Inferior parietal cortex (tissue), 1 donor: ENCODE results near the gene GNAT3.

Source experiments
- DNase-seq: peaks from one replicate; pipeline ENCODE4 v3.0.0-alpha.2; 2016; ENCODE audit errors: extremely low spot score

Gene GNAT3

DNA sequence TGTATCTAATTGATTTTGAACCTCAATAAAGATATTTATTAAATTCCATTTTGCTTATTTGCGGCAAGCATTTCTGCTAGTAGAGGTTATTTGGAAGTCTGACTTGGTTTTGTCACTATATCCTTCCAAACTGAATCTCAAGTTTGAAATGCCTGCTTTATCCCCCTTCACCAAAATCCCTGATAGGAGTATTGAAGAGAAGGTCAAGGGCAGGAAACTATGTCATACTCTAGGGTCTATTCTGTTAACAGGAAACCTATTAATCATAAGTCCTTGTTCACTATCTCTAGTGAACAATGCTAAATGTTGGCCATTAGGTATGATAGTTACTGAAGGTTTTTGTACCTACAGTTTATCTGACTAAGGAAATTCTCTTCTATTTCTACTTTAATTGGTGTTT lies 11.5 kb downstream of the GNAT3 start:
- DNase-seq: no peak

DNA sequence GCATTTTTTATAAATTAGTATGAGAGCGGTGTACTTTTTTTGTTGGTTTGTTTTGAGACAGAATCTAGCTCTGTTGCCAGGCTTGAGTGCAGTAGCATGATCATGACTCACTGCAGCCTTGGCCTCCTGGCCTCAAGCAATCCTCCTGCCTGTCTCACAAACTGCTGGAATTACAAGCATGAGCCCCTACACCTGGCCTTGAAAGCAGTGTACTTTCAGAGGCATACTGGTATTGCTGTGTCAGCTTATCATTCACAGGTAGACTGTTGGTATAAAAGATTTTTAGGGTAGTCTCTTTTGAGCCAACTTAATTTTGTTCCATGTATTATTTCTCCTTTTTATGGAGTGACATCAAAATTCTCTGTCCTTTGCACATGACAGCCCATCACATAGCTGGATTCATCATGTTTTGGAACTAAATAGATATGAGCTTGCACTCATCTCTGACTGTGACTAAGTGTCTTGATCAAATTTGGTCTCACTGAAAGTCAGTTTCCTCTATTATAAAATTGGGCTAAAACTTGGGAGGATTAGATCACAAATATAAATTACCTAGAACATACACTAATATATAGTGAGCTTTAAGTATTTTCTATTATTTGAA lies 12.4 kb downstream of the GNAT3 start:
- no peak for DNase-seq

DNA sequence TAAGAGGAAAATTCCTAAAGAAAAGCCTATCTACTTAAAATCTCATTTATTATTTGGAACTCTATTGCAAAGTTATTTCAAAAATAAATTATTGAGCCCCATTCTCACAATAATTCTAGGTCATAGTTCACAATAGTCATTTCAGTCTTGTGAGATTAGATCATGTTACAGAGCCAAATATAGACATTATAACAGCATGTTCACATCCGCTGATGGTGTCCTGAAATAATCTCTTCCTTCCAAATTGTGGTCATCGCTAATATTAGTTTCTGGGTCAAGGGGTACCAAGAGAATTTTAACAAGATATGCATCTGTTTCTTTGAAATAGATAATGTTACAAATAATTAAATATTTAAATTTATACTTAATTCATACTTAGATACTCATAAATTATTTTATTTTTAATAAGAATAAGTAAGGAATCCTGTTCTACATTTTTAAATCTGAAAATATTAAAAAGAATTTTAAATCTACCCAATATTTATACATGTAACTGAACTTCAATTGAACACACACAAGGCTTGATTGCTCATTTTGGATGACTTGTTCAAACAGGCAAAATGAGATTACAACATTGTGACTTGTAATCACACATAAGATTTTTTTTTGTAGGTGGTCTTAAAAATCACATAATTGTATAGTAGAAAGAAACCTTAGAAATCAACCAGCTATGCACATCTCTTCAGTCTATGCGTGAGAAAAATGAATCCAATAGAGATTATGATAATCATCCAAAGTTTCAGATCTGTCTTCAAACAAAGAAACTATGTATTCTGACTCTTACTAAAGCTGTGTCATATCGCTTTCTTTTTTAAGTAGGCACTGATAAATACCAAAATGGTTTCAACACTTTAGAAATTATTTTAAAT lies 13.1 kb downstream of the GNAT3 start:
- DNase-seq: no peak

DNA sequence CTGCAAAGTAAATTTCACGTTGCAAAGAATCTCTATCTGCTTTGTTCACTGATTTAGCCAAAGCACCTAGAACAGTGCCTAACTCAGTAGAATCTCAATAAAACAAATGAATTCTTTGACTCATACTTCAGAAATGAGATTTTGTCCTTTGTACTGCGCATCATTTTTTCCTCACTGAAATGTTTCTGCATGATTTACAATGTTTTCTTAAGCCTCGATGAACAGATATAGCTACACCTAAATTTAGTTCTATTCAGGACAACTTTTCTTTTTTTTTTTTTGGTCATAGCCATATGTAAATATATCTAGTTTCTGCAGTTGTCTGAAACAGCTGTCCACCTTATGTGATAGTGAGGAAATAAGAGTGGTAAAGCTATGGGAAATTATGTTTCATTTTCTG lies 15.3 kb downstream of the GNAT3 start:
- DNase-seq: no peak

DNA sequence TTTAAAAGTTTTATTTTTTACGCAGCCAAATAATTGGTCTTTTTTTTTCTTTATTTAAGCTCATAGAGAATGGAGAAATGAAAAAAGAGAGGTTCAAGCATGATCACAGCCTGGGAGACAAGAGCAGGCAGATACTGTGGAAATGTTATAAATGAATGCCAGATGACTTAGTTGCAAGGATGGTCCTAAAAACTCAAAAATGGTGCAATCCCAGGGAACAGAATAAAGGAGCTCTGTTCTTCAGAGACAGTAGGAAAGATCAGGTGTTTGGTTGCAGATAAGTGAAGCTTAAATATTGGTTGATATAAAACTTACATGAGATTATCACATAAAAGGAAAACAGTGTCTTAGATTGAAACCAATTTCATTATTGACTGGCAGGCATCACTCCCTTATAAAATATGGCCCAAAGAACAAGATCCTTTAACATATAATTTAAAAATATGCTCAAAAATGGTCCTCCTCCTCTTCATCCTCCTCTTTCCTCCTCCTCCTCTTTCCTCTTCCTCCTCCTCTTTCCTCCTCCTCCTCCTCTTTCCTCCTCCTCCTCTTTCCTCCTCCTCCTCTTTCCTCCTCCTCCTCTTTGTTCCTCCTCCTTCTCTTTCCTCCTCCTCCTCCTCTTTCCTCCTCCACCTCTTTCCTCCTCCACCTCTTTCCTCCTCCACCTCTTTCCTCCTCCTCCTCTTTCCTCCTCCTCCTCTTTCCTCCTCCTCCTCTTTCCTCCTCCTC lies 18.6 kb downstream of the GNAT3 start:
- no peak for DNase-seq

DNA sequence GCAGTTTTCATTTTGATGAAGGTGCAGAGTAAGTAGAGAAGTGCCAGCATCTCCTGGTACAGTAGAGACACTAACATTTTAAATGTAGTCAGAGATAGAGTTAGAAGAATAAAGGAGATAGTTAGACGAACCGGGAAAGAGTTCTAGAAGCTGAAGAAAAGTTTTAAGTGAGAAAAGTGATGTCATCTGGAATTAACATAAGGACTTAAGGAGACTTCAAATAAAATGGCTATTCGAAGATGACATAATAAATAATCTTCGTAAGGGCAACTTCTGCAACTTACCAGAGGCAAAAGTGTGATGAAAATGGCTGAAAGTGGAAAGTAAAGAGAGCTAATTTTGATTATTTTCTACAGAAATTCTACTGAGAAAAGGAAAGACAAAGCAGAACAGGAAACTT lies 20.4 kb downstream of the GNAT3 start:
- DNase-seq: no peak

DNA sequence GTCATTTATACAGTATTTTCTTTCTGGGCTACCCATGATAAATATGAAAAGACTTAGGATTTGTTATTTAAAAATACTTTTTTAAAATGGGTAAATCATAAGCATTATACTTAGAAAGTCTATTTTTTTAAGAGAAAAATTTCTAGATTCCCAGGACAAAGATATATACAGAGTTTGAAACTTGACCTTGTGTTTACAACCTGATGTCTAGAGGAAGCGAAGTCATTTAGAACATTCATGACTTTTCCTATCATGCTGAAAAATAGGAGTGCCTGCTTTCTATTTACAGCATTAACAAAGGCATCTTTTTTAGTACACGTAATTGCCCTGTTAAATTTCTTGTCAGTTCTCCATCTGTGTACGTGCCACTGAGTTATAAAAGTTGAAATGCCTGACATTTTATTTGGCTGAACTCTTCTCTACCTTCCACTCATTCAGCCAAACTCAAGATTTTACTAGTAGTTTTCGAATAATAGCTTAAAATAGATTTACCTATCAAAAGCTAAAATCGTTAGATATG lies 23.0 kb downstream of the GNAT3 start:
- DNase-seq: no peak

DNA sequence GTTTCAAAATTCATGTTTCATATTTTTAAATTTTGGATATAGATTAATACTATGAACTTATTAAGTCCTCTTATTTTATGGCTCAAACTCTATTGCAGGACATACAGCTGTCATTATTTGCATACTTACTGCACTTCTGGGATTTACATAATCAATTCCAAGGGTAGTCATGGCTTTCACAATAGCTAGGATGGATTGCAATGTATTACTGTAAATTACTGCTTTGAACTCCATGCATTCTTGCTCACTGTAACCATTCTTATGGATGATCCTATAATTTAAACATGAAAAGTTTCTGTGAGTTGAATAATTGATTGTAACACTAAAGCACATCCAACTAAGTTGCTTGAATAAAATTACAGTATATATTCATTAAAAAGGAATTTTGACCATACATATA lies 23.5 kb downstream of the GNAT3 start:
- DNase-seq: no peak

DNA sequence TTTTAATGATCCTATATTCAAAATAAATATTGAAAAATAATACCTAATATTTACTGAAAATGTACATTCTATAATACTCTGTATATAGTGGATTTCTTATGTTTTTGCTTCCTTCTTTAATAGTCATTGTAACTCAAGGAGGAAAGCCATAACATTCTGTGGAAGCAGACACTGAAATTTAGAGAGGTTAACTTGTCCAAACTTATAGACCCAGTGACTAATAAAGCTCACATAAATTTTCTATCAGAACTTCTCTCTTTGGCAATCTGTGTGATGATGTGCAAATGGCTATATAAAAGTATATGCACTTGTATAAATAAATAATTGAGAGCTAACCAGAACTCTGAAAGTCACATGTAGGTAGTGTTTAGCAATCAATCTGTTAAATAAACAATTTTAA lies 26.1 kb downstream of the GNAT3 start:
- no peak for DNase-seq

DNA sequence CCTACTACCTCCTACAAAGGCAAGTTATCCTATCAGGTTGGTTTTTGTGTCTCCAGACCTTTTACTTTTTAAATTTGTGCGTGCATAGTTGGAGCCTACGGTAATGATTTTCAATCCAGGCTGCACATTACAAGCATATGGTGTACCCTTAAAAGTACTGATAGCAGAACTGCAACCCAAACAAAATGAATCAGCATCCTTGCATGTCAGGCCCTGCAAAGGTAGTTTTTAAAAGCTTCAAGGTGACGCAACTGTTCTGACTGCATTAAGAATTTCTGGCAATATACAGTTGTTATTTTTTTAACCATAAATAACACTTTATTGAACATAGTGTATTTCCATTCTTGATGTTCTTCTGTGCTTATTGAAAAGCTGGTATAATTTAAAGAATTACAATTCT lies 28.9 kb downstream of the GNAT3 start:
- no peak for DNase-seq

DNA sequence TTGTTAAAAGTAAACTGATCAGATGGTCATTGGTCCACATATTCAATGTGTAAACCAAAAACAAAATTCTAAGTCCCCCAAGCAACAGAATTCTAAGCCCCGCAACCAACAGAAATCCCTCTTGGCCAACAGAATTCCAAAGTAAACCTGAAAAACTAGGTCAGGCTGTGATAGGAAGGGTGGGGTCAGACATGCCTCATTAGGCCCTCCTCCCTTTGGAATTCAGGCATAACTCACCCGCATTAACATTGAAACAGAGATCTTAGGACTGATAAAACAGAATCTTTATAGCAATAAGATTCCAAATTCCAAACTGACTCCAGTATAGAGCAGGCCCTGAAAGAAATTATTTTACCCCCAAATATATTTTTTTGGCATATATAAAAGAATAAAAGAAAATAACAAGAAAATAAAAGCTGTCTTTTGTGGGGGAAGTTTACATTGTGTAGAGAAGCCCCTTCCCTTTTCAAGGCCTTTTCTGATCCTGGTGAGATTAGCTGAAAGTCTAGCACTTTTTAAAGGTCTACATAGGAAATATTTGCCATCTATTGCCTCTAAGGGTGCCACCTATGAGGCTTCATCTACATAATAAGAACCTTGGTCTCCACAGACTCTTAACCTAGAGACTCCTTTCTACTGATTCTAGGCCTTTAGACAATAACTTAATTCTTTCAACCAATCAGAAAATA lies 30.5 kb downstream of the GNAT3 start:
- DNase-seq: no peak

DNA sequence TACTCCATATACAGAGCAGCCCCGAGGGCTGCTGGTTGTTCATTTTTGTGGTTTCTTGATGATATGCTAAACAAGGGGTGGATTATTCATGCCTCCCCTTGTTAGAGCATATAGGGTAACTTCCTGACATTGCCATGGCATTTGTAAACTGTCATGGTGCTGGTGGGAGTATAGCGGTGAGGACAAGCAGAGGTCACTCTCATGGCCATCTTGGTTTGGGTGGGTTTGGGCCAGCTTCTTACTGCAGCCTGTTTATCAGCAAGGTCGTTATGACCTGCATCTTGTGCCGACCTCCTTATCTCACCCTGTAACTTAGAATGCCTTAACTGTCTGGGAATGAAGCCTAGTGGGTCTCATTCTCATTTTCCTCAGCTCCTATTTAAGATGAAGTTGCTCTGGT lies 31.3 kb downstream of the GNAT3 start:
- DNase-seq: no peak

DNA sequence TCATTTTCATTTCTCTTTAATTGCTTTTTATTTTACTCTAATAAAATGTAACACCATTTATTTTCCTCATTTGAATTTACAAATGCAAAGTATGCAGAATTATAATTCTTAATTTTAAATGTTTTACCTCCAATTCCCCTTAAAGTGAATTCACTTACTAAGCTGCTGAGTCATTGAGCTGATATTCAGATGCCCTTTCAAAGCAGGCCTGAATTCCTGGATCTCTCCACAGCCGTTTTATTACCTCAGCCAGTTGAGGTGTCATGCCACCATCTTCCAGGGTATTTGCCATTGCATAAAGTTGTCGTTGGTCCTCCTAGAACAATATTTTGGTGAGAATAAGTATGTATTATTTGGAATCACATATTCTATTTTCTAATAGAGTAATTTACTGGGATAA lies 33.2 kb downstream of the GNAT3 start:
- no peak for DNase-seq

DNA sequence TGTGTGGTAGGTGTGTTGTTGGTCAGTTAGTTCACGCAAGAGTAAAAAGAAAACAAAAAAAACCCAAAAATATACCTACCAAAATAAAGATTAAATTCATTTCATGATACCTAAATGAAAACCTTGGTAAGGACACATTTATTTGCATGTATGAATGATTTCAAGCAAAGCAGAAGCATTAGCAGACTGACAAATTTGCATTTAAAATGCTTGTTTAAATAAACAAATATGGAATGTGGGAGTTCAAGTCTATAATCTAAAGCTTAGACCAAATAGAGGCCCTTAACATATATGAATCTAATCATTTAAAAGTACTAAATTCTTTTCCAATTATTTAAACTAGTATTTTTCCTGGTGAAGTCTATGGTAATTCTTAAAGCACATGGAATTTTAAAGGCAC lies 35.8 kb downstream of the GNAT3 start:
- no peak for DNase-seq

DNA sequence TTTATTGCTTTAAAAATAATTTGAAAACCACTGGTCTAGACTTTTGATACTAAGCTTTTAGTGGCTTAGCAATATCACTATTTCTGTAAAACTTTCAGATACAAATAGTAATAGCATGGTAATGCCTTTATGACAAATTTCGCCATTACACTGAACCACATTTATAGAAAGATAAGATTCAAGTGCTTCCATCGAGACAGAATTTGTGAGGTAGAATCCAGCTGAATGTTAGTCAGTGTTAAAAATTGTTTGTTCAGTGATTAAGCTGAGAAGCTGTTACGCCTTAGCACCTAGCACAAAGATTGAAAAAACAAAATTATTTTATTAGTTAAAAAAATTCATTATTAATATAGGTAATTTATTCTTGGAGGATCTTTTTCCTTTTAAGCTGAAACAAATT lies 36.5 kb downstream of the GNAT3 start:
- DNase-seq: no peak

DNA sequence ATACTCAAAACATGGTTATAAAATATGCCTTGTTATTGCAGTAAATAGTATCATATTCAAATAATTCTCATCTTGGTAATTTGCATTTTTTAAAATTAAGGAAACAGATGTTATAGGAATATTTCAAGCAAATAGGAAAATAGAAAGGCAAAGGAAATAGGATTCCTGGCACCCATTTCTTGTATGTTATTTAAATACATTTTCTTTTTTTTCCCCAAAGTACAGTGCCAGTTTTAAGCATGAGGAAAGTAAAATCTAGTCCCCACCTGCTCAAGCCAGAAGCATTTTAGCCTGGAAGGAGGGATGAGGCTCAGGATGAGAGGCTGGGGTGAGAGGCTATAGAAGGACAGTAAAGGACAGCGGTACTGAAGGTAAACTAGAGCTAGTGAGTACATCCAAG lies 38.1 kb downstream of the GNAT3 start:
- no peak for DNase-seq

DNA sequence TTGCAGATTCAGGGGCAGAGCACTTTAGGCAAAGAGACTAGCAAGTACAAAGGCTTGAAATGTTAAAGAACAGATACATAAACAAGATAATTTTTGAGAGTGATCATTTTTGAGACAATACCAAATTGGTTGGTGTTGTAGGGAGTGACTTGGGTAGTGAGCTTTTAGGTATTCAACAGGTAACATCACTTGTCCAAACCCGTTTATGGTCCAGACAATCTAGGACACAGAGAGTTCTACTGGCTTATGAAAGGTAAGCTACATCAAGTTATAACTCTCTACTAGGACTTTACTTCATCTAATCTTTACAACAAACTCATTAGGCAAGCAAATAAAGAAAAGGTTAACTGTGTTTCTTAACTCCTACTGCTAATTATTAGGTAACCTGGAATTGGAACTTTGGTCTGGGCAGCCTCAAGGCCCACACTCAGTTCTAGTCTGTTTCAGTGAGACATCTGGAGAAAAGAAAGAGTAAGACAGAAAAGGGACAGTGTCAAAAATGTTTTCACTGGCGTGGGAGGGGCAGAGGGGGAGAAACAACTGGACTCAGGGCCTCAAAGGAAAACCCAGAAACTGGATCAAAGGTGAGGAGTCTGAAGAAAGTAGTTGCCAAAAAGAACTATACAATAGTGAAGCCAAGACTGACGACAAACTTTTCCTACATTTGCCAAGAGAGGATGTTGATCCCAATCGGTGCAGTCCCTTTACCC lies 39.2 kb downstream of the GNAT3 start:
- no peak for DNase-seq

DNA sequence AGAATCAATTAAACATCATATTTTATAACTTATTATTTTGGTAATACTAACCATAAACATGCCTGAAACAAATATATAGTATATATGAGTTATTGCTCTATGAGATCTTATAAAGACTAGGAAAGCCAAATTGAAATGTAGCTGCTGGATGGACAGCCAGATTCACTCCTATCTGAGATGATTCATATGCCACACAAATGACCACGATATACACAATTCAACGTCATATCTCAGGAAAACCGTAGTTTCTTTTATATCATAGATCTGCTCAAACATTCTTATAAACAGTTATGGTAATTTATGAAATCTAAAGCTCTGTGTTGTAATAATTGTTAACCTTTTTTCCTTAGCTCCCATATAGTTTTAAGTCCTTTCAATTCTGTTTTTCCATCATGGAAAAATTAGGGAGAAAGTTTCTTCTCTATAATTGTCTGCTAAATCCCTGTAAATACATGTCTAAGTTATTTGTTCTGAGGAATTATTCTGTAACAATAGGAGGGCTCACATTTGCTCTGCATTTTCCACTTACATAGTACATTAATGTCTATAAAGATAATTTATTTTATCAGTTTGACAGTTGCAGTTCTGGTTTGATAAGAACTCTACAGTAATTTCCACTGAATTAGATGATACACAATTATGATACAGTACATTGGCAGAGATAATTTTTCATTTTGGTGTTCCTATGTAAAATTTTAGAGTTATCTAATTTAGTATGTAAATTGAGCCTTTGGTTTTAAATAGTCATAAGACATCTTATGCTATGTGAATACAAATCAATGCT lies 42.7 kb downstream of the GNAT3 start:
- no peak for DNase-seq

DNA sequence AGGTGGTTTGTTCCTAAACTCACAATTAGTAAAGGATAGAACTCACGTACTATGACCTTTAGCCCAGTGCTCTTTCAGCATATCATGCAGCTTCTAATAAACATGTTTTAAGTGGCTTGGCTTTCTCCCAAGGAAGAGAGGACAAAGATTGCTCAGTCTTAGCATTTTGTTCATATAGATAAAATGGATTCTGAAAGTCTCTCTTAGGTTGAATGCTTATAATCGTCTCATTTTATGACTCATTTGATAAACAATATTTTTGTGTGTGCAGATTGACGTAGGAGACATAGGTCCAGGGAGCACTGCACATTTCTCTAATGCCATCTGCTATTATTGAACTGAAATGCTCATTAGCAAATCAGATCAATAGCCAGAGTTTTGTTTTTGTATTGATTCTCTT lies 44.8 kb downstream of the GNAT3 start:
- DNase-seq: no peak

DNA sequence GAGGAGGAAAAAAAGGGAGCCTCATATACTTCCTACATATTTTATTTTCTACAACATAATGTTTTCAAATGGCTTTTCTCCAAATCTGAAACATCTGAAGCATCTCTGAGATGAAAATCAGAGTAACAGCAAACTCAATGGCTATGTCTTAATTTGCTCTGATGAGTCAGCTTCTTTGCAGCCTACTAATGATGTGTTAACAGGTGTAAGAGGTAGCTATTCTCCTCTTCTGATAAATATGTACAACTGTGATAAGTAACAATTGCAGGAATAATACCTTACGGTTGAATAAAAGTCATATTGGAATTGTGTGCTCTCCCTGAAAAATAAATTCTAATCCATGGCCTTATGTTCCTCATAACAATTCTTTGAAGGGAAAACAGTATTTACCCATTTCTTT lies 45.2 kb downstream of the GNAT3 start:
- no peak for DNase-seq

DNA sequence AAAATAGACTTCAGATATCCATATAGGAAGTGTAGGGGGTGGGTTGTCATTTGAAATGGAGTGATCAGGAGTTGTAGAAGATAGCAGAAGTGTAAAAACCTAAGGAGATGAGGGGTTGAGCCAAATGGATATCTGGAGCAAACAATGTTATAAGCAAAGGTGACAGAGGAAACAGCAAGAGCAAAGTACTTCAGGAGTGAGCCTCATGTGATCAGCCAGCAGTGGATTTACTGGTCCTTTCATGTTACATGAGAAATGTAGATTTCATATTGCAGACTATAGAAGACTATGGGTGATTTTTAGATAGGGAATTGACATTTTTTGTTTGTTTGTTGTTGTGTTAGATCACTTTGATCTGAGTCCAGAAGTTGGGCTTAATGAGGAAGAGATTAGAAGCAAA lies 47.7 kb downstream of the GNAT3 start:
- DNase-seq: no peak
